ENCODE measurements around the gene RIPK4. TPM values are rescaled to one million over a fixed set of nuclear protein-coding genes. Genes with fewer than 3 reads are reported as not detected.

RIPK4 gene
- total and polyA plus RNA-seq, 2 of the 13 experiments (the other 11 are each of a cell fraction or from before 2014, with no cell fraction given): 3.1 to 4.9 TPM

DNA sequence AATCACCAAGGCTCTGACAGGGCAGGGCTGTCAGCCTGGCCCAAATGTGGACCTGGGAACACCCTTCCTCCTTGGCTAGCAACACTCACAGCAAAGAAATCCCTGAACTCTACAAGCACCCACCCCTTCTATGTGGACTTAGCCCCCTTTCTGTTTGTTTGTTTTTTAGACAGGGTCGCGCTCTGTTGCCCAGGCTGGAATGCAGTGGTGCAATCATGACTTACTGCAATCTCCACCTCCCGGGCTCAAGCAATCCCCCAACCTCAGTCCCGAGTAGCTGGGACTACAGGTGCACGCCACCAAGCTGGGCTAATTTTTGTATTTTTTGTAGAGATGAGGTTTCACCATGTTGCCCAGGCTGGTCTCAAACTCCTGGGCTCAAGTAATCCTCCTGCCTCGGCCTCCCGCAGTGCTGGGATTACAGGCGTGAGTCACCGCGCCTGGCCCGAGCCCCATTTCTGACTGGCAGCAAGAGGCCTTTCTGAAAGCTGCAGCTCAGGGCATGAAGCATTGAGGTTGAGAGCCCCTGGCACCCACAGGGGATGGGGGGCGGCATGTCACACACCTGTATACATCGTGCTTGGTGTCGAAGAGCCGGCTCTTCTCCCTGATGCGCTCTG is 16.2 kb downstream of the RIPK4 start (continued):
- TF ChIP-seq, protein P1, sequence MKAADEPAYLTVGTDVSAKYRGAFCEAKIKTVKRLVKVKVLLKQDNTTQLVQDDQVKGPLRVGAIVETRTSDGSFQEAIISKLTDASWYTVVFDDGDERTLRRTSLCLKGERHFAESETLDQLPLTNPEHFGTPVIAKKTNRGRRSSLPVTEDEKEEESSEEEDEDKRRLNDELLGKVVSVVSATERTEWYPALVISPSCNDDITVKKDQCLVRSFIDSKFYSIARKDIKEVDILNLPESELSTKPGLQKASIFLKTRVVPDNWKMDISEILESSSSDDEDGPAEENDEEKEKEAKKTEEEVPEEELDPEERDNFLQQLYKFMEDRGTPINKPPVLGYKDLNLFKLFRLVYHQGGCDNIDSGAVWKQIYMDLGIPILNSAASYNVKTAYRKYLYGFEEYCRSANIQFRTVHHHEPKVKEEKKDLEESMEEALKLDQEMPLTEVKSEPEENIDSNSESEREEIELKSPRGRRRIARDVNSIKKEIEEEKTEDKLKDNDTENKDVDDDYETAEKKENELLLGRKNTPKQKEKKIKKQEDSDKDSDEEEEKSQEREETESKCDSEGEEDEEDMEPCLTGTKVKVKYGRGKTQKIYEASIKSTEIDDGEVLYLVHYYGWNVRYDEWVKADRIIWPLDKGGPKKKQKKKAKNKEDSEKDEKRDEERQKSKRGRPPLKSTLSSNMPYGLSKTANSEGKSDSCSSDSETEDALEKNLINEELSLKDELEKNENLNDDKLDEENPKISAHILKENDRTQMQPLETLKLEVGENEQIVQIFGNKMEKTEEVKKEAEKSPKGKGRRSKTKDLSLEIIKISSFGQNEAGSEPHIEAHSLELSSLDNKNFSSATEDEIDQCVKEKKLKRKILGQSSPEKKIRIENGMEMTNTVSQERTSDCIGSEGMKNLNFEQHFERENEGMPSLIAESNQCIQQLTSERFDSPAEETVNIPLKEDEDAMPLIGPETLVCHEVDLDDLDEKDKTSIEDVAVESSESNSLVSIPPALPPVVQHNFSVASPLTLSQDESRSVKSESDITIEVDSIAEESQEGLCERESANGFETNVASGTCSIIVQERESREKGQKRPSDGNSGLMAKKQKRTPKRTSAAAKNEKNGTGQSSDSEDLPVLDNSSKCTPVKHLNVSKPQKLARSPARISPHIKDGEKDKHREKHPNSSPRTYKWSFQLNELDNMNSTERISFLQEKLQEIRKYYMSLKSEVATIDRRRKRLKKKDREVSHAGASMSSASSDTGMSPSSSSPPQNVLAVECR (CRISPR knock-in tag; IDR thresholded peaks at IDR 0.05; ENCODE audit: borderline replicate concordance): peak; percentile 78; the same call in 1 of the 2 replicates
- no peak for TF ChIP-seq RORA (CRISPR knock-in tag; IDR thresholded peaks at IDR 0.05)
- TF ChIP-seq, protein P2, sequence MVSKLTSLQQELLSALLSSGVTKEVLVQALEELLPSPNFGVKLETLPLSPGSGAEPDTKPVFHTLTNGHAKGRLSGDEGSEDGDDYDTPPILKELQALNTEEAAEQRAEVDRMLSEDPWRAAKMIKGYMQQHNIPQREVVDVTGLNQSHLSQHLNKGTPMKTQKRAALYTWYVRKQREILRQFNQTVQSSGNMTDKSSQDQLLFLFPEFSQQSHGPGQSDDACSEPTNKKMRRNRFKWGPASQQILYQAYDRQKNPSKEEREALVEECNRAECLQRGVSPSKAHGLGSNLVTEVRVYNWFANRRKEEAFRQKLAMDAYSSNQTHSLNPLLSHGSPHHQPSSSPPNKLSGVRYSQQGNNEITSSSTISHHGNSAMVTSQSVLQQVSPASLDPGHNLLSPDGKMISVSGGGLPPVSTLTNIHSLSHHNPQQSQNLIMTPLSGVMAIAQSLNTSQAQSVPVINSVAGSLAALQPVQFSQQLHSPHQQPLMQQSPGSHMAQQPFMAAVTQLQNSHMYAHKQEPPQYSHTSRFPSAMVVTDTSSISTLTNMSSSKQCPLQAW (CRISPR knock-in tag; IDR thresholded peaks at IDR 0.05): peak; percentile 53
- TF ChIP-seq HNRNPLL (IDR thresholded peaks at IDR 0.05; ENCODE audit: low read depth, low read length, poor library complexity, severe bottlenecking): no peak
- TF ChIP-seq, protein P3, sequence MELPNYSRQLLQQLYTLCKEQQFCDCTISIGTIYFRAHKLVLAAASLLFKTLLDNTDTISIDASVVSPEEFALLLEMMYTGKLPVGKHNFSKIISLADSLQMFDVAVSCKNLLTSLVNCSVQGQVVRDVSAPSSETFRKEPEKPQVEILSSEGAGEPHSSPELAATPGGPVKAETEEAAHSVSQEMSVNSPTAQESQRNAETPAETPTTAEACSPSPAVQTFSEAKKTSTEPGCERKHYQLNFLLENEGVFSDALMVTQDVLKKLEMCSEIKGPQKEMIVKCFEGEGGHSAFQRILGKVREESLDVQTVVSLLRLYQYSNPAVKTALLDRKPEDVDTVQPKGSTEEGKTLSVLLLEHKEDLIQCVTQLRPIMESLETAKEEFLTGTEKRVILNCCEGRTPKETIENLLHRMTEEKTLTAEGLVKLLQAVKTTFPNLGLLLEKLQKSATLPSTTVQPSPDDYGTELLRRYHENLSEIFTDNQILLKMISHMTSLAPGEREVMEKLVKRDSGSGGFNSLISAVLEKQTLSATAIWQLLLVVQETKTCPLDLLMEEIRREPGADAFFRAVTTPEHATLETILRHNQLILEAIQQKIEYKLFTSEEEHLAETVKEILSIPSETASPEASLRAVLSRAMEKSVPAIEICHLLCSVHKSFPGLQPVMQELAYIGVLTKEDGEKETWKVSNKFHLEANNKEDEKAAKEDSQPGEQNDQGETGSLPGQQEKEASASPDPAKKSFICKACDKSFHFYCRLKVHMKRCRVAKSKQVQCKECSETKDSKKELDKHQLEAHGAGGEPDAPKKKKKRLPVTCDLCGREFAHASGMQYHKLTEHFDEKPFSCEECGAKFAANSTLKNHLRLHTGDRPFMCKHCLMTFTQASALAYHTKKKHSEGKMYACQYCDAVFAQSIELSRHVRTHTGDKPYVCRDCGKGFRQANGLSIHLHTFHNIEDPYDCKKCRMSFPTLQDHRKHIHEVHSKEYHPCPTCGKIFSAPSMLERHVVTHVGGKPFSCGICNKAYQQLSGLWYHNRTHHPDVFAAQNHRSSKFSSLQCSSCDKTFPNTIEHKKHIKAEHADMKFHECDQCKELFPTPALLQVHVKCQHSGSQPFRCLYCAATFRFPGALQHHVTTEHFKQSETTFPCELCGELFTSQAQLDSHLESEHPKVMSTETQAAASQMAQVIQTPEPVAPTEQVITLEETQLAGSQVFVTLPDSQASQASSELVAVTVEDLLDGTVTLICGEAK (IDR thresholded peaks at IDR 0.05): no peak
- TF ChIP-seq, protein P3 (CRISPR knock-in tag; IDR thresholded peaks at IDR 0.05): no peak
- TF ChIP-seq, protein P4, sequence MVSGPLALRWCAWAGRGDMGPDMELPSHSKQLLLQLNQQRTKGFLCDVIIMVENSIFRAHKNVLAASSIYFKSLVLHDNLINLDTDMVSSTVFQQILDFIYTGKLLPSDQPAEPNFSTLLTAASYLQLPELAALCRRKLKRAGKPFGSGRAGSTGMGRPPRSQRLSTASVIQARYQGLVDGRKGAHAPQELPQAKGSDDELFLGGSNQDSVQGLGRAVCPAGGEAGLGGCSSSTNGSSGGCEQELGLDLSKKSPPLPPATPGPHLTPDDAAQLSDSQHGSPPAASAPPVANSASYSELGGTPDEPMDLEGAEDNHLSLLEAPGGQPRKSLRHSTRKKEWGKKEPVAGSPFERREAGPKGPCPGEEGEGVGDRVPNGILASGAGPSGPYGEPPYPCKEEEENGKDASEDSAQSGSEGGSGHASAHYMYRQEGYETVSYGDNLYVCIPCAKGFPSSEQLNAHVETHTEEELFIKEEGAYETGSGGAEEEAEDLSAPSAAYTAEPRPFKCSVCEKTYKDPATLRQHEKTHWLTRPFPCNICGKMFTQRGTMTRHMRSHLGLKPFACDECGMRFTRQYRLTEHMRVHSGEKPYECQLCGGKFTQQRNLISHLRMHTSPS (CRISPR knock-in tag; IDR thresholded peaks at IDR 0.05; ENCODE audit: low read depth): no peak
- no peak for TF ChIP-seq EEA1 (CRISPR knock-in tag; IDR thresholded peaks at IDR 0.05; ENCODE audit: borderline replicate concordance)
- TF ChIP-seq TGIF2 (CRISPR knock-in tag; IDR thresholded peaks at IDR 0.05): no peak
- TF ChIP-seq ZFP1 (CRISPR knock-in tag; IDR thresholded peaks at IDR 0.05): no peak
